DMS53 treated with DMSO at 0.1 percent for 48 hours (cell line): Measurements from ENCODE around the gene FOXF2.
"Not testable (repeated sequence)": the region's sequence is repeated elsewhere in the genome, so short reads cannot be mapped to it uniquely, and the experiment has no call there.

Experiments used
- DNase-seq: peaks from one replicate; lab custom pipeline; 2025; ENCODE audit not compliant: unreplicated experiment; lab: John Stamatoyannopoulos, UW

FOXF2 gene

DNA sequence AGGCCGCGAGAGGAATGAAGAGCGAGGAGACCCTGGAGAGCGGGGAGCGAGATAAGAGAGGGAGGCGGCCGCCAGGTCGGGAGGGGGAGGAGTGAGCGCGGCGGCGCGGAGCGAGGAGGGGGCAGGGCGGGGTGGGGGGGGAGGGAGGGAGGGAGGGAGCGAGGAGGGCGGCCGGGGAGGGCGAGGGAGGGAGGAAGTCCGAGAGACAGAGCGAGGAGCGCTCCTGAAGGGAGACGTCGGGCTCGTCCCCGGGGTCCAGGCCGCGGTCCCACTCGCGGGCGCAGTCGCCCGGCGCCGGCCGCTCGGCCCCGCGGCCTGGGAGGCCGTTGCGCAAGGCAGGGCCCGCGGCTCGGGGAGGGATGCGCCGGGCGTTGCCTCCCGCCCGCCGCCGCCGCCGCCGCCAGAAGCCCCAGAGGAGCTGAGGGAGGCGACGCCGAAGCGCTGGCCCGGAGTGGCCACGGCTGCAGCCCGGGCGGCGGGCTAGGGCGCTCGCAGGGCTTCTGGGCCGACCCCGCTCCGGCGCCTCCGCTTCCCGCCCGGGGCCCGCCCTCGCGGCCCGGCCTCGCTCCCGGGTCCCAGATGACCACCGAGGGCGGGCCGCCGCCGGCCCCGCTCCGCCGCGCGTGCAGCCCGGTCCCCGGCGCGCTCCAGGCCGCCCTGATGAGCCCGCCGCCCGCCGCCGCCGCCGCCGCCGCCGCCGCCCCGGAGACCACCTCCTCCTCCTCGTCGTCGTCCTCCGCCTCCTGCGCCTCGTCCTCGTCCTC lies at the start of gene FOXF2:
TSS of gene FOXF2 (plus strand) at position 208 of the 764 bp plus-strand sequence. CDS start at position 580, 372 bp downstream.
- DNase-seq = no peak

DNA sequence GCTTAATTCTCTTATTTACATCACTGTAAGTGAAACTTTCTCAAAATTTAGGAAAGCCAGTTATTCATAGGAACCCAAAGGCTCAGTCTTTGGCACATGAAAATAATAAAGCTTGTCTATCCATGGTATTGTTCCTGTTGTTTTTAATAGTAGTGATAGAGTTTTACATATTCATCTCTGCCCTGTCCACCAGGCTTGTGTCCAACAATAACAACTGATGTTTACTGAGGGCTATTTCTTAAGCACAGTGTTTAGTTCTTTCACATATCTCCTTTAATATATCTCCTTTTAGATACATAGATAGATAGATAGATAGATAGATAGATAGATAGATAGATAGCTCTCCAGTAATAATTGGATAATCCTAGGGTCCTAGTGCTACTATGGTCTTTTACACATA lies 43.3 kb upstream of the FOXF2 start:
- DNase-seq = no peak

DNA sequence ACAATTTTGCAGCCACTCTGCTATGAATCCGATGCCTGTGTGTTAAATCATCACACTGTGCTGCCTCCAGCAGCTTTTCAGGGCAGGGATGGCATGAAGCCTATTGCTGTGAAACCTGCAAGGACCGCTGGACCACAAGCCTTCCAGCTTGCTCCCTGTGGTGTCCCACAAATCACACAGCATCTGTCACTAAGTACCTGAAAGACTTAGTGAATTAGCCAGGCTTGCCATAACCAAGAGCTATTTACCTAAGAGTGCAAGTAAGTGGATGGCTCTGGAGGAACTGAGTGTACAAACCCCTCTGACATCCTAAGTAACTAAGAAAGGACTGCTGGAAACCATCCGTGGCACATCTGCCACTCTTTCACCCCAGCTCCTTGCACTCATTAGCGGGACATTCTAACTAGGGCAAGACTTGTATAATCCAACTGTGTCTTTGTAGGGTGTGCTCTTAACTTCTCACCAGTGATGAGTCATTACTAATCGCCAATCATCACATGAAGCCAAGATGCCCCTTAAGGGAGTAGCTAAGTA lies 42.8 kb upstream of the FOXF2 start:
- no peak for DNase-seq

DNA sequence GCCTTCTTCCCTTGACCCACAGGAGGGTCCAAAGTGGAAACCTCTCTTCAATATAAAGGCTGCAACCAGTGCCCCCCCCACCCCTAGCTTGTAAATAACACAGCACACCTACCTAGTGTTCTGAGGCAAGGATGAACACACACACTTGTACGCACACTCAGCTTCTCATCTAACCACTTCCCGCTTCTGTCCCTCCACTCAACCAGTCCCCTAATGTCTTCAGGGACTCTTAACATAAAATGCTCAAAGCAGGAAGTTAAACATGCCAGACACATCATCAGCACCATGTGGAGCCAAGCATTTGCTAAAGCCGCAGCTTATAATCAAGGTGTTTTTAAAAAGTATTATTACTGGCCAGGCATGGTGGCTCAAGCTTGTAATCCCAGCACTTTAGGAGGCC lies 42.2 kb upstream of the FOXF2 start:
- no peak for DNase-seq

DNA sequence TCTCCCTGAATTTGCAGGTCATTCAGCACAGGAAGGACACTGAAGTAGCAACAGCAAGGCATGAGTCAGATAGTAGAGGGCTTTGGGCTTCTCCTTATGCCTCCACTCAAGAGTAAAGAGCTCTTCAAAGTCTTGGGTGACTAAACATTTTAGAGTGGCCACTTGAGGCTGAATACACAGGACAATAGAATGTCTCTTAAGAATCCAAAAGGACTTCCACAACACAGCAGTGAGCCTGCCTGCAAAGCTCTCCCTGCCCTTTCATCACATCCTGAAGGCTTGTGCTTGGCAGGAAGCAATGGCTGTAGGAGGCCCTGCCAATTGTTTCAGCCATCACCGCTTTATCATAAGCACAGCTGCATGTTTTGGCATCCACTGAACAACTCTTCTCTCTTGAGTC lies 40.7 kb upstream of the FOXF2 start:
- no peak for DNase-seq

DNA sequence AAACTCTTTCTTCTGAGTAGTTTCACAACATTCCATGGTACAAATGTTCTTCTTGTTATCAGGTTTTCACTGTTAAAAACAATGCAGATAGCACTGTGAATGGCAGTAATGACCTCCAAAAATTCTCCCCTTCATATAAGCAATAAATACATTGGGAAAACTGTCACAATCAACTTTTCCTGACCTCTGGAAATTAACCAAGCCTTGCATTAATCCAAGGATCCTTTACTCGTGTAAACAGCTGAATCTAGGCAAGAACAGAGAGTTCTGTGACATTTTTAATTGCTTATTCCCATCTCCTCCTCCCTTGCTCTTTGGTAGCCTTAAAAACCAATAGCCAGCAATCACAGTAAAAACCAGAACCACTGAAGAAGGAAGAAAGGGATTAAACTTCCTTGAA lies 39.7 kb upstream of the FOXF2 start:
- DNase-seq = no peak

DNA sequence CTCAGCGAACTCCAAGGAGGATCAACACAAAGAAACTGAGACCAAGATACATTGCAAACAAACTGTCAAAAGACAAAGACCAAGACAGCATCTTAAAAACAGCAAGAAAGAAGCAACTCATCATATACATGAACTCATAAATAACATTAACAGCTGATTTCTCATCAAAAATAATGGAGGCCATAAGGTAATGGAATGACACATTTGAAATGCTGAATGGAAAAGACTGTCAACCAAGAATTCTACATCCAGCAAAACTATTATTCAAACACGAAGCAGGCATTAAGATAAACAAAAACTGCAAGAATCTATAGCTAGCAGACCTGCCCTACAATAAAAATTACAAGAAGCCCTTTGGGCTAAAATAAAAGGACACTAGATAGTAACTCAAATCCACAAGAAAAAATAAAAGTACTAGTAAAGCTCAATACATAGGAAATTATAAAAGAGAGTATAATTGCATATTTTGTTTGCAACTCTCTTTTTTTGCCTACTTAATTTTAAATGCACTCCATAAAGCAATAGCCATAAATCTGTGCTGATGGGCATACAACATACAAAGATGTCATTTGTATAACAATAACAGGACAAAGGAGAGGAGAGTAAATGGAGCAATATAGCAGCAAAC lies 37.9 kb upstream of the FOXF2 start:
- DNase-seq = no peak

DNA sequence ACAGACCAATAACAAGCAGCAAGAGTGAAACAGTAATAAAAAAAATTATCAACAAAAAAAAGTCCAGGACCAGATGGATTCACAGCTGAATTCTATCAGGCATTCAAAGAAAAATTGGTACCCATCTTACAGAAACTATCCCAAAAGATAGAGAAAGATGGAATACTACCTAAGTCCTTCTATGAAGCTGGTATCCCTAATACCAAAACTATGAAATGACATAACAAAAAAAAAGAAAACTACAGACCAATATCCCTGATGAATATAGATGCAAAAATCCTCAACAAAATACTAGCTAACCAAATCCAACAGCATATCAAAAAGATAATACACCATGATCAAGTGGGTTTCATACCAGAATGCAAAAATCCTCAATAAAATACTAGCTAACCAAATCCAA lies 34.3 kb upstream of the FOXF2 start:
- not testable (repeated sequence) for DNase-seq

DNA sequence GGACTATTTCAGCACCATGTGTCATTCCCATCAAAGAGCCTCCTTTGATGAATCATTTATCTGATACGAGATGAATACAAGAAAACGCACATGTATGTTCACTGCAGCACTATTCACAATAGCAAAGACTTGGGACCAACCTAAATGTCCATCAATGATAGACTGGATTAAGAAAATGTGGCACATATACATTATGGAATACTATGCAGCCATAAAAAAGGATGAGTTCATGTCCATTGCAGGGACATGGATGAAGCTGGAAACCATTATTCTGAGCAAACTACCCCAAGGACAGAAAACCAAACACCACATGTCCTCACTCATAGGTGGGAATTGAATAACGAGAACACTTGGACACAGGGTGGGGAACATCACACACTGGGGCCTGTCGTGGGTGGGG lies 27.7 kb upstream of the FOXF2 start:
- DNase-seq = not testable (repeated sequence)

DNA sequence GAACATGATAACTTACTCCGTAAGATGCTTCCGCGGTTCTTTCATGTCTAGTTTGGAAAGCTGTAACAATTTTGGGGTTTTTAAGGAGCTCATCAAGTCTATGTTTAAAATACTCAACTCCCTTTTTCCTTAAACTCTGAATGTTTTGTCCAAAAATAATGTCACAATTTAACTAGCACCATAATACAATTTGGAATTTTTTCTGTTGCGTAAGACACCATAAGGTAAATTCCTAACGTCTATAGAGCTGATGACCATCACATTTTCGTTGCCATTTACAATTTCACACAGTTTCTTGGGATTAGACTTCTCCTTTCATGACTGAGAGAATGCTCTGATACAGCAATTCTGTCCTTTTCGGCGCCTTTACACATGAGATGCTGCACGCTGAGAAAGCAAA lies 26.7 kb upstream of the FOXF2 start:
- no peak for DNase-seq

DNA sequence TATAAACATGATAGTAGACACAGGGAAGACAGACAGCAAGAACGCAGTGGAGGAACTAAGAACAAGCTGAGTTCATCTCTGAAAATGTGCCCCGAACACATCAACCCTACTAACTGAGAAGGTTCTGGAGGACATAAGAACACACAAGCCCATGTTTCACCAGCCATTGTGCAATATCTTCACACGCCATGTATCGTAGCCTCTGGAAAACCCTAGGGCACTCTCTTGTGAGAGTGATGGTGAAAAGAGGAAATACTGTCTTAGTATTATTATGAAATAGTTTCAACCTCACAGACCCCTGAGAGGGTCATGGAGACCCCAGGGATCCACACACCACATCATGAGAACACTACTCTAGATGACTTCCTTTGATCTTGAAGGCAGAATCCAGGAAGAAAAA lies 26.1 kb upstream of the FOXF2 start:
- DNase-seq = no peak

DNA sequence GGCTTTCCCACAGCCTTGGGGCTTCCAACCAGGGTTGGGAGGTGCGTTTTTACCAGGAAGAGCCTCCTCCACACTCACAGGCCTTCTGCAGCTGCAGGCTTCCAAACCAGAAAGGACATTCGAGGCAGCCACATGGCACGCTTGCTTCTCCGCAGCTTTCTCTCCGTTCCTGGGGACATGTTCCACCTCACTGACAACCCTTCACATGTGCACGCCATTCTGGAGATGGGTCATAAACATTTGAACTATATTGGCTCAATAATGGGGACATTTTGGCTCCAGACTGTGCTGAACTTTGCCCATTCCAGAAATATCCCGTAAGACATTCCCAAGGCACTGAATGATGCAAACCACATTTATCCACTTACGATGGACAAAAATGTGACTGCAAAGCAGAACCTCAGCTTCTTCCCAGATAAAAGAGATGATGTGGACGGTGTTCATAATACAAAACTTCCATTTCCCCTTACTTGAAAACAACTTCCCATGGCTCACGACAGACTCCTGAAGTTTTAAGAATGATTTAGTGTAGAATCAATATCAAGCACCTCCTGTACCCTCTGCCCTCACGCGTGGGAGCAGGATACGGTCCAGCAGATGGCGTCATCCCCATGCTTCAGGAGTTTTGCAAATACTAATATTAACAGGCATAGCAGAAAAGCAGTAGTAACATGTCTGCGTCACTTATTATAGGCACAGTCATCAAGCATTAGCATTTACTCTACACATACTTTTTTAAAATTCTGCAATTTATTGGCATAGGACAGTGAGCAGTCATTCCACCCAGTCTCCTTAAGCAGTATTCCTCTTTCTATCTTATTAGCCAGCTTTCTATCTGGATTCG lies 25.4 kb upstream of the FOXF2 start:
- no peak for DNase-seq

DNA sequence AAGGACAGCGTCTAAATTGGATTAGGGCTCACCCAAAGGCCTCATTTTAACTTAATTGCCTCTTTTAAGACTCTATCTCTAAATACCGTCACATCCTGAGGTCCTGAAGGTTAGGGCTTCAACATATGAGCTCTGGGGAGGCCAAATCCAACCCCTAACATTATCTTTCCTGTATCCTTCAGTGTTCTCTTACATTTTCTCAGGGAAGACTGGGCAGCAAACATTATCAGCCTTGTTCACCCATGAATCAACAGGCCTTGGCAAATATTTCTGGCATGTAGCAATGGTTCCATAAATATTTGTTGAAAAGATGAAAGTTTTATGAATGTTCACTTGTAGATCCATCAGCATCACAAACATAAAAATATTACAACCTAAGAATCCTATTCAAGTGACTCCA lies 24.6 kb upstream of the FOXF2 start:
- no peak for DNase-seq

DNA sequence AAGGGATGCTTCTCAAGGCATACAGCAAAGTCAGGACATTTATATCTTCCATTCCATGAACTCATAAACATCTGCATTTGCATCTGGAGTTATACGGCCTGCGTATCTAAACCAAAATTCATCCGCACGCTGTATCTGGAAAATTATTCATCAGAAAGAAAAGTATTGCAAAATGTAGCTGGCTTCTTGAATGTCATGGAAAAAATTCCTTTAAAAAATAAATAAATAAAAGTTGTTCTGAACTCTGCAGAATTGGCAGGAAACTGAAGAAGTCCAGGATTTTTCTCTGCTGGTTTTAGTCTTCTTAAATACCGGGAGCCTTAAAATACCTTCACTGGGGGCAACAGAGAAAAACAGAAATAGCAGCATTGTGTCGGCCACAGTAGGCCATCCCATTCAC lies 23.7 kb upstream of the FOXF2 start:
- DNase-seq = no peak

DNA sequence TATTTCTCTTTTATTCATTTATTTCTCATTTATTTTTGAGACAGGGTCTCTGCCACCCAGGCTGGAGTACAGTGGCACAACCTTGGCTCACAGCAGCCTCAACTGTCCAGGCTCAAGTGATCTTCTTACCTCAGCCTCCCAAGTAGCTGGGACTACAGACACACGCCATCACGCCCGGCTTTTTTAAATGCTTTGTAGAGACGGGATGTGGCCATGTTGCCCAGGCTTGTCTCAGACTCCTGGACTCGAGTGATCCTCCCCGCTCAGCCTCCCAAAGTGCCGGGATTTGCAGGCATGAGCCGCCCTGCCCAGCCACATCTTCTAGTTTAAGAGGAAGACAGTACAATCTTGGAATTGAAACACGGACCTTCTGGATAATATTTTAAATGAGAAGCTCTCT lies 21.6 kb upstream of the FOXF2 start:
- DNase-seq = no peak

DNA sequence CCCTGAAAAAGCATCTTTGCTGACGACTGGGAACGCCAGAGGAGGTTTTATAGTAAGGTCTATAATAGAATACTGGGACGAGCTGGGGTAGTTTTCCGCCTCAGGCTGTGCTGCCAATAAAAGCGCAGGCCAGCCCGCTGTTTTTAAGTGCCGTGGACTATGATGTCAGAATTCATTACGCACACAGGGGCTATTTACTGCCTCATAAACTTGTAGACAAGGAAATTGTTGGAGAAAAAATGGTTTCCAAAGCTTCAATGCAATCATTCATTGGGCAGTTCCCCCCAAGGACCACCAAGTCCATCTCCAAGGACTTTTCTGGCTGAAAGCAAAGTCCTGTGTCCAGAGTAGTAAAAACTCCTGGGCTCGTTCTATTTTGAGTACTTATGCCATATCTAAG lies 20.4 kb upstream of the FOXF2 start:
- no peak for DNase-seq

DNA sequence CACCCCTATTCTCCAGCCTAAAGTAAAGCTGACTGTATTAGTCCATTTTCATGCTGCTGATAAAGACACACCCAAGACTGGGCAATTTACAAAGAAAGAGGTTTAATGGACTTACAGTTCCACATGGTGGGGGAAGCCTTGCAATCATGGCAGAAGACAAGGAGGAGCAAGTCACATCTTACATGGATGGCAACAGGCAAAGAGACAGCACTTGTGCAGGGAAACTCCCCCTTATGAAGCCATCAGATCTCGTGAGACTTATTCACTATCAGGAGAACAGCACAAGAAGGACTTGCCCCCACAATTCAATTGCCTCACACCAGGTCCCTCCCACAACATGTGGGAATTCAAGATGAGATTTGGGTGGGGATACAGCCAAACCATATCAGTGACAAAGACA lies 19.7 kb upstream of the FOXF2 start:
- not testable (repeated sequence) for DNase-seq

DNA sequence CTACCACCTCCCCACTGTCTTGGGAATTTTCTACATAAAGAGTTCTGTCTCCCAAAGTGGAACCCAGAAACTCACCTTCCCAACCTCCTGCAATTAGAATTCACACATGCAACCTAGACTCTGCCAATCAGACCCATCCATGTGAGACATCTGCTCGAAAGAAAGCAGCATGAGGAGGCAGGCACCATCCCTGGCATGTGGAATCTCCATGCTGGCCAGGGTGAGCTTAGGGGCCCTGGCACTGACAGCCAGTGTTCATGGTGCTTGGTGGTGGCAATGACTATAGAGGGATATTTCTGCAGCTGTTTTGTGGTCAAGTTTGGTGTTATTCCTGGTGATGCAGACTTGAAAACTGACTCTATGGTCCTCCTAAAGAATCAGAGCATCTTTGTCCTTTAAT lies 17.4 kb upstream of the FOXF2 start:
- no peak for DNase-seq

DNA sequence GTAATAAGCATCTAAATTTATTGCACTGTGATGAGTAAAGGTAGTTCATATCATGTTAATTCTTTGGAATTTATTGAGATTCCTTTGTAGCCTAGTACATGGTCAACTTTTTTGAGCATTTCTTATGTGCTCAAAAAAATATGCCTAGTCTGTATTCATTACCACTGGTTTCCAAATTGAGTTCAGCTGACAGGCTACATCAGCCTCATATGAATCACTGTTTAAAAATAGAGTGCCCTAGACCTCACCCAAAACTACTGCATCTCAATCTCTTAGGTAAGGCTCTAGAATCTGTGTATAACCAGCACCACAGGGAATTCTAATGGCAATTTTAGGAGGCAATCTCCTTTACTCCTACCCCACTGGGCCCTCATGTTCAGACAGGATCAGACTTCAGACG lies 16.7 kb upstream of the FOXF2 start:
- no peak for DNase-seq

DNA sequence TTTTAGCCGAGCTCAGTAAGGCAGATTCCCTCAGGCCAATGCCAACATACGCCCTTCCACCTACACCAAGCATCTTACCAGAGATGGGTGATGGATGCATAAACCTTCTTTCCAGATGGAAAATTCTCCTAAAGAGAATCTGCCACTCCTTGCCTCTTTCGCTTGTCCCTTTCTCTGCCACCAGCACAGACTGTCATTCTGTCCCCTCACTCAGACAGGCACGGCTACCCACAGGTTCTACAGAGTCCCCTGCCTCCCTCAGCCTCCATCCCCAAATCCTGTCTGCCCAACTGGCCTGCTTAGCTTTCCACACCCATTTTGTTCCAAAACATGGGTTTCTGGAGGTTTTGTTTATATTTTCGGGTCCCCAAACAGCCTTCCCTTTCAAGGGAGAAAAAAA lies 12.7 kb upstream of the FOXF2 start:
- DNase-seq = no peak

DNA sequence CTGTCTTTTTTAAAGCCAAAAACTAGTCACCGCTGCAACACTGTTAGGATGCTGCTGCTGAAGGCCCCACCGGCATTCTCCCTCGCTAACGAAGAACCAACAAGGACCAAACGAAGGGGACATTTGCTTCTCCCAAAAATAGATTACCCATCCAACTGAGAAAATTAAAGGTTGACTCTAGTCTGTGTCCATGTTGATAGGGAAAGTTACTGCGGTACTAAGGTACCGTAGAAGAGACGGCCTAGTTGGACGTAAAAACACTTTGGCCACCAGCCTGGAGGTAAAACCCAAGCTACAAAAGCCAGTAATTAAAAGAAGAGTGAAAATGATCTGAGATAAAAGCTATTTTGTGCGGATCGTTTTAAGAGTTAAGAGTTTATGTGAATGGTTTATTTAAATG lies 11.8 kb upstream of the FOXF2 start:
- no peak for DNase-seq
